ENCODE data around the gene CASTOR2.

The CASTOR2 gene

GRCh38 chr7:75024922-75025321 lies 60.4 kb downstream of the CASTOR2 start:
- no peak overlapping the region for H3K4me3 ChIP-seq (ENCODE audit: low read length)
- H4K20me1 ChIP-seq (ENCODE audit: insufficient read depth, low read length), result no peaks in the 10 kb centered on the region
- no peaks in the 10 kb centered on the region for H3K9me3 ChIP-seq (ENCODE audit: insufficient read depth, low read length)
- H3K27ac ChIP-seq (ENCODE audit: low read length), result no peak overlapping the region
- H2AFZ ChIP-seq (ENCODE audit: low read depth, low read length), result no peak overlapping the region
- no peak overlapping the region for H3K9ac ChIP-seq (ENCODE audit: low read length)
- H3K4me1 ChIP-seq (ENCODE audit: low read length), result no peaks in the 10 kb centered on the region
- H3K27me3 ChIP-seq (ENCODE audit: low read depth, low read length), result no peaks in the 10 kb centered on the region
- H3K36me3 ChIP-seq (replicated peaks; ENCODE audit: low read depth, low read length), result no peaks in the 10 kb centered on the region
- TF ChIP-seq EZH2phosphoT487 (IDR thresholded peaks at IDR 0.05; ENCODE audit: low read depth) (no peak), CTCF (IDR thresholded peaks at IDR 0.05; ENCODE audit: low read depth, low read length) (no peak)
- H3K79me2 ChIP-seq (ENCODE audit: low read length), result no peaks in the 10 kb centered on the region
- H3K4me2 ChIP-seq (ENCODE audit: low read length), result no peak overlapping the region

- Histone ChIP-seq H3K4me3 (ENCODE audit: low read length) (no peak overlapping the region), H3K4me2 (ENCODE audit: low read length) (no peak overlapping the region), H2AFZ (ENCODE audit: low read depth, low read length) (no peak overlapping the region), H3K4me1 (ENCODE audit: low read length) (no peaks in the 10 kb centered on the region), H3K9me3 (ENCODE audit: insufficient read depth, low read length) (no peaks in the 10 kb centered on the region), H3K36me3 (replicated peaks; ENCODE audit: low read depth, low read length) (no peaks in the 10 kb centered on the region), H3K27me3 (ENCODE audit: low read depth, low read length) (no peaks in the 10 kb centered on the region), H3K9ac (ENCODE audit: low read length) (no peak overlapping the region), H4K20me1 (ENCODE audit: insufficient read depth, low read length) (no peaks in the 10 kb centered on the region), H3K79me2 (ENCODE audit: low read length) (no peaks in the 10 kb centered on the region), H3K27ac (ENCODE audit: low read length) (no peak overlapping the region)
- TF ChIP-seq EZH2phosphoT487 (IDR thresholded peaks at IDR 0.05; ENCODE audit: low read depth), result no peak
- TF ChIP-seq CTCF (IDR thresholded peaks at IDR 0.05; ENCODE audit: low read depth, low read length), result no peak
These were observed 63.8 kb downstream of the CASTOR2 start for GRCh38 chr7:75028299-75028698.

- Histone ChIP-seq H3K9me3 (ENCODE audit: insufficient read depth, low read length) (no peaks in the 10 kb centered on the region), H4K20me1 (ENCODE audit: insufficient read depth, low read length) (no peaks in the 10 kb centered on the region), H3K4me1 (ENCODE audit: low read length) (no peaks in the 10 kb centered on the region), H3K27me3 (ENCODE audit: low read depth, low read length) (no peaks in the 10 kb centered on the region), H3K27ac (ENCODE audit: low read length) (no peak overlapping the region), H3K4me2 (ENCODE audit: low read length) (no peak overlapping the region), H3K36me3 (replicated peaks; ENCODE audit: low read depth, low read length) (no peaks in the 10 kb centered on the region), H3K4me3 (ENCODE audit: low read length) (no peak overlapping the region), H3K9ac (ENCODE audit: low read length) (no peak overlapping the region), H3K79me2 (ENCODE audit: low read length) (no peaks in the 10 kb centered on the region), H2AFZ (ENCODE audit: low read depth, low read length) (no peak overlapping the region)
- no peak for TF ChIP-seq EZH2phosphoT487 (IDR thresholded peaks at IDR 0.05; ENCODE audit: low read depth)
- TF ChIP-seq CTCF (IDR thresholded peaks at IDR 0.05; ENCODE audit: low read depth, low read length), result no peak
These were observed 68.6 kb downstream of the CASTOR2 start for GRCh38 chr7:75033064-75033463.

- TF ChIP-seq CTCF (IDR thresholded peaks at IDR 0.05; ENCODE audit: low read depth, low read length) (no peak), EZH2phosphoT487 (IDR thresholded peaks at IDR 0.05; ENCODE audit: low read depth) (no peak)
- H3K27me3 ChIP-seq (ENCODE audit: low read depth, low read length), result no peaks in the 10 kb centered on the region
- no peak overlapping the region for H3K4me2 ChIP-seq (ENCODE audit: low read length)
- H3K36me3 ChIP-seq (replicated peaks; ENCODE audit: low read depth, low read length), result no peaks in the 10 kb centered on the region
- H3K4me1 ChIP-seq (ENCODE audit: low read length), result no peaks in the 10 kb centered on the region
- no peaks in the 10 kb centered on the region for H3K9me3 ChIP-seq (ENCODE audit: insufficient read depth, low read length)
- H3K4me3 ChIP-seq (ENCODE audit: low read length), result no peak overlapping the region
- no peaks in the 10 kb centered on the region for H4K20me1 ChIP-seq (ENCODE audit: insufficient read depth, low read length)
- no peak overlapping the region for H3K27ac ChIP-seq (ENCODE audit: low read length)
- no peaks in the 10 kb centered on the region for H3K79me2 ChIP-seq (ENCODE audit: low read length)
- no peak overlapping the region for H2AFZ ChIP-seq (ENCODE audit: low read depth, low read length)
- no peak overlapping the region for H3K9ac ChIP-seq (ENCODE audit: low read length)
These were observed 69.3 kb downstream of the CASTOR2 start for GRCh38 chr7:75033826-75034225.

All from OCI-LY3 (cell line).